HEK293 (cell line): ENCODE measurements around the gene MX1.
A peak's percentile ranks its signal among the peaks of the same experiment; 100 is the strongest.

Source experiments
- CTCF ChIA-PET: fragments of 350-600 bp; formaldehyde crosslinking; extraction: SDS; loops from one replicate; lab custom pipeline; 2021; ENCODE audit warnings: antibody characterized with exemption; lab: Yijun Ruan, JAX
- POLR2A ChIA-PET: fragments of 300-600 bp; formaldehyde crosslinking; extraction: SDS; loops from one replicate; lab custom pipeline; 2020; ENCODE audit warnings: antibody characterized with exemption, inconsistent platforms; lab: Yijun Ruan, JAX
- H3K27ac ChIP-seq: fragments of 200-500 bp; sonication (Bioruptor generic); 2 replicates; pipeline ENCODE4 v1.5.1; 2014; ENCODE audit warnings: low read depth, low read length, control low read depth, inconsistent platforms; ENCODE audit errors: extremely low read depth
- H3K36me3 ChIP-seq, 2 experiments: fragments of 200-500 bp in 1 of 2; sonication (Bioruptor generic) in 1 of 2; 1 replicate in 1 of 2; 2 replicates in 1 of 2; pipeline ENCODE4 v1.5.1; 2014 to 2017; ENCODE audit warnings: inconsistent platforms in 2 of 2, low read length in 2 of 2; ENCODE audit not compliant: control insufficient read depth in 2 of 2, insufficient read depth in 1 of 2
- H3K4me1 ChIP-seq: fragments of 200-500 bp; sonication (Bioruptor generic); 2 replicates; pipeline ENCODE4 v1.5.1; 2014; ENCODE audit warnings: mild to moderate bottlenecking, low read length, inconsistent platforms; ENCODE audit not compliant: control insufficient read depth, insufficient read depth
- H3K4me3 ChIP-seq: 2 replicates; pipeline ENCODE4 v1.5.1; 2011; ENCODE audit warnings: low read depth, mild to moderate bottlenecking, control low read depth, low read length, moderate library complexity
- H3K9me3 ChIP-seq: fragments of 200-500 bp; sonication (Bioruptor generic); 2 replicates; pipeline ENCODE4 v1.5.1; 2014; ENCODE audit warnings: low read depth, low read length, inconsistent platforms; ENCODE audit not compliant: control insufficient read depth, insufficient read depth
- TRIM28 ChIP-seq: IDR thresholded peaks from 2 replicates; pipeline ENCODE4 v1.6.1; 2011; ENCODE audit warnings: low read length, control low read depth, borderline replicate concordance
- ZIC2 ChIP-seq: fragments of 450-650 bp; formaldehyde crosslinking; IDR thresholded peaks from 2 replicates; pipeline ENCODE4 v1.5.1; 2016; ENCODE audit warnings: missing biosample characterization, missing genetic modification characterization
- ZNF394 ChIP-seq: fragments of 450-650 bp; formaldehyde crosslinking; IDR thresholded peaks from 2 replicates; pipeline ENCODE4 v1.5.1; 2016; ENCODE audit warnings: missing biosample characterization, missing genetic modification characterization, mild to moderate bottlenecking, moderate library complexity, borderline replicate concordance
- ZNF513 ChIP-seq: fragments of 450-650 bp; IDR thresholded peaks from 2 replicates; pipeline ENCODE4 v1.5.1; 2018; ENCODE audit warnings: missing biosample characterization, missing genetic modification characterization
- ZNF514 ChIP-seq: fragments of 450-650 bp; formaldehyde crosslinking; IDR thresholded peaks from 2 replicates; pipeline ENCODE4 v1.5.1; 2016; ENCODE audit warnings: missing biosample characterization, missing genetic modification characterization
- ZNF529 ChIP-seq: fragments of 450-650 bp; formaldehyde crosslinking; IDR thresholded peaks from 2 replicates; pipeline ENCODE4 v1.5.1; 2017; ENCODE audit warnings: missing genetic modification characterization, missing biosample characterization; ENCODE audit not compliant: insufficient replicate concordance
- ZNF580 ChIP-seq: fragments of 450-650 bp; formaldehyde crosslinking; IDR thresholded peaks from 2 replicates; pipeline ENCODE4 v1.5.1; 2016; ENCODE audit warnings: missing biosample characterization, missing genetic modification characterization
- TF ChIP-seq, protein P1 (sequence below): fragments of 450-650 bp; formaldehyde crosslinking; IDR thresholded peaks from 2 replicates; pipeline ENCODE4 v1.5.1; 2016; ENCODE audit warnings: missing biosample characterization, missing genetic modification characterization
- TF ChIP-seq, protein P2 (sequence below): fragments of 450-650 bp; formaldehyde crosslinking; IDR thresholded peaks from 2 replicates; pipeline ENCODE4 v1.5.1; 2016; ENCODE audit warnings: missing biosample characterization, missing genetic modification characterization, borderline replicate concordance

Gene MX1

GRCh38 chr21:41410361-41410760 is 15.7 kb upstream of the MX1 start:
- POLR2A ChIA-PET: no interaction called here
- TF ChIP-seq ZNF580 (tag by site-specific recombination): no peak
- TF ChIP-seq ZNF394 (tag by site-specific recombination): no peak
- no peak for TF ChIP-seq ZNF514 (tag by site-specific recombination)
- no peak for TF ChIP-seq TRIM28
- TF ChIP-seq, protein P1, sequence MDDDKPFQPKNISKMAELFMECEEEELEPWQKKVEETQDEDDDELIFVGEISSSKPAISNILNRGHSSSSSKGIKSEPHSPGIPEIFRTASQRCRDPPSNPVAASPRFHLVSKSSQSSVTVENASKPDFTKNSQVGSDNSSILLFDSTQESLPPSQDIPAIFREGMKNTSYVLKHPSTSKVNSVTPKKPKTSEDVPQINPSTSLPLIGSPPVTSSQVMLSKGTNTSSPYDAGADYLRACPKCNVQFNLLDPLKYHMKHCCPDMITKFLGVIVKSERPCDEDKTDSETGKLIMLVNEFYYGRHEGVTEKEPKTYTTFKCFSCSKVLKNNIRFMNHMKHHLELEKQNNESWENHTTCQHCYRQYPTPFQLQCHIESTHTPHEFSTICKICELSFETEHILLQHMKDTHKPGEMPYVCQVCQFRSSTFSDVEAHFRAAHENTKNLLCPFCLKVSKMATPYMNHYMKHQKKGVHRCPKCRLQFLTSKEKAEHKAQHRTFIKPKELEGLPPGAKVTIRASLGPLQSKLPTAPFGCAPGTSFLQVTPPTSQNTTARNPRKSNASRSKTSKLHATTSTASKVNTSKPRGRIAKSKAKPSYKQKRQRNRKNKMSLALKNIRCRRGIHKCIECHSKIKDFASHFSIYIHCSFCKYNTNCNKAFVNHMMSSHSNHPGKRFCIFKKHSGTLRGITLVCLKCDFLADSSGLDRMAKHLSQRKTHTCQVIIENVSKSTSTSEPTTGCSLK (tag by site-specific recombination): no peak
- no peak for TF ChIP-seq ZNF513 (tag by site-specific recombination)
- Histone ChIP-seq H3K36me3 (no peaks in the 10 kb centered on the region), H3K4me3 (no peak overlapping the region), H3K9me3 (no peaks in the 10 kb centered on the region), H3K27ac (no peak overlapping the region), H3K4me1 (0 out of 2 replicates have a peak, but pooled peaks cover 4% of the 10 kb centered on the region)
- CTCF ChIA-PET: interaction anchor here (0.6 to 1.2 kb wide), 4 partner anchors 18 to 1507 kb away, joined by 3 to 4 read pairs (median 3); no protein-coding TSS in a partner anchor

- no peaks in the 10 kb centered on the region for H3K36me3 ChIP-seq
- ChIA-PET CTCF (interaction anchor here (0.6 to 2.4 kb wide), 10 partner anchors 8 to 1508 kb away, joined by 3 to 11 read pairs (median 3); no protein-coding TSS in a partner anchor), POLR2A (no interaction called here)
- TF ChIP-seq ZIC2 (tag by site-specific recombination): peak; percentile 61
- TF ChIP-seq ZNF529 (tag by site-specific recombination): no peak
- TF ChIP-seq, protein P2, sequence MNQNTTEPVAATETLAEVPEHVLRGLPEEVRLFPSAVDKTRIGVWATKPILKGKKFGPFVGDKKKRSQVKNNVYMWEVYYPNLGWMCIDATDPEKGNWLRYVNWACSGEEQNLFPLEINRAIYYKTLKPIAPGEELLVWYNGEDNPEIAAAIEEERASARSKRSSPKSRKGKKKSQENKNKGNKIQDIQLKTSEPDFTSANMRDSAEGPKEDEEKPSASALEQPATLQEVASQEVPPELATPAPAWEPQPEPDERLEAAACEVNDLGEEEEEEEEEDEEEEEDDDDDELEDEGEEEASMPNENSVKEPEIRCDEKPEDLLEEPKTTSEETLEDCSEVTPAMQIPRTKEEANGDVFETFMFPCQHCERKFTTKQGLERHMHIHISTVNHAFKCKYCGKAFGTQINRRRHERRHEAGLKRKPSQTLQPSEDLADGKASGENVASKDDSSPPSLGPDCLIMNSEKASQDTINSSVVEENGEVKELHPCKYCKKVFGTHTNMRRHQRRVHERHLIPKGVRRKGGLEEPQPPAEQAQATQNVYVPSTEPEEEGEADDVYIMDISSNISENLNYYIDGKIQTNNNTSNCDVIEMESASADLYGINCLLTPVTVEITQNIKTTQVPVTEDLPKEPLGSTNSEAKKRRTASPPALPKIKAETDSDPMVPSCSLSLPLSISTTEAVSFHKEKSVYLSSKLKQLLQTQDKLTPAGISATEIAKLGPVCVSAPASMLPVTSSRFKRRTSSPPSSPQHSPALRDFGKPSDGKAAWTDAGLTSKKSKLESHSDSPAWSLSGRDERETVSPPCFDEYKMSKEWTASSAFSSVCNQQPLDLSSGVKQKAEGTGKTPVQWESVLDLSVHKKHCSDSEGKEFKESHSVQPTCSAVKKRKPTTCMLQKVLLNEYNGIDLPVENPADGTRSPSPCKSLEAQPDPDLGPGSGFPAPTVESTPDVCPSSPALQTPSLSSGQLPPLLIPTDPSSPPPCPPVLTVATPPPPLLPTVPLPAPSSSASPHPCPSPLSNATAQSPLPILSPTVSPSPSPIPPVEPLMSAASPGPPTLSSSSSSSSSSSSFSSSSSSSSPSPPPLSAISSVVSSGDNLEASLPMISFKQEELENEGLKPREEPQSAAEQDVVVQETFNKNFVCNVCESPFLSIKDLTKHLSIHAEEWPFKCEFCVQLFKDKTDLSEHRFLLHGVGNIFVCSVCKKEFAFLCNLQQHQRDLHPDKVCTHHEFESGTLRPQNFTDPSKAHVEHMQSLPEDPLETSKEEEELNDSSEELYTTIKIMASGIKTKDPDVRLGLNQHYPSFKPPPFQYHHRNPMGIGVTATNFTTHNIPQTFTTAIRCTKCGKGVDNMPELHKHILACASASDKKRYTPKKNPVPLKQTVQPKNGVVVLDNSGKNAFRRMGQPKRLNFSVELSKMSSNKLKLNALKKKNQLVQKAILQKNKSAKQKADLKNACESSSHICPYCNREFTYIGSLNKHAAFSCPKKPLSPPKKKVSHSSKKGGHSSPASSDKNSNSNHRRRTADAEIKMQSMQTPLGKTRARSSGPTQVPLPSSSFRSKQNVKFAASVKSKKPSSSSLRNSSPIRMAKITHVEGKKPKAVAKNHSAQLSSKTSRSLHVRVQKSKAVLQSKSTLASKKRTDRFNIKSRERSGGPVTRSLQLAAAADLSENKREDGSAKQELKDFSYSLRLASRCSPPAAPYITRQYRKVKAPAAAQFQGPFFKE (tag by site-specific recombination): no peak
- no peak overlapping the region for H3K27ac ChIP-seq
- 0 out of 2 replicates have a peak, but pooled peaks cover 4% of the 10 kb centered on the region for H3K4me1 ChIP-seq
- H3K9me3 ChIP-seq: no peaks in the 10 kb centered on the region
- no peak overlapping the region for H3K4me3 ChIP-seq
Observed at GRCh38 chr21:41410767-41411448, 15.1 kb upstream of the MX1 start.
